Hepatocyte (in vitro differentiated cells): ENCODE results near the gene CCDC43.

Experiments
- CTCF ChIP-seq: fragments of 200-600 bp; sonication (generic); IDR thresholded peaks from 2 replicates; pipeline ENCODE4 v1.5.1; 2016; ENCODE audit warnings: antibody characterized with exemption, mild to moderate bottlenecking; ENCODE audit not compliant: poor library complexity
- EZH2 ChIP-seq: fragments of 200-600 bp; sonication (generic); IDR thresholded peaks from 2 replicates; pipeline ENCODE4 v1.6.1; 2016; ENCODE audit warnings: antibody characterized with exemption, mild to moderate bottlenecking, borderline replicate concordance
- EZH2phosphoT487 ChIP-seq: fragments of 200-600 bp; sonication (generic); IDR thresholded peaks from one replicate; pipeline ENCODE4 v1.6.1; 2018; ENCODE audit warnings: antibody characterized with exemption, mild to moderate bottlenecking, low read depth, moderate library complexity; ENCODE audit not compliant: unreplicated experiment, severe bottlenecking

- TF ChIP-seq CTCF: no peak
- no peak for TF ChIP-seq EZH2phosphoT487
- no peak for TF ChIP-seq EZH2
Measured at GRCh38 chr17:44647736-44648135, 41.8 kb downstream of the CCDC43 start.
